OCI-LY3 (cell line): ENCODE results near the gene CTNNA1.
A peak's percentile ranks its signal among the peaks of the same experiment; 100 is the strongest.

Experiments used
- H2AFZ ChIP-seq: fragments of 200-600, 300-600 bp; shearing (Covaris generic); 2 replicates; pipeline ENCODE4 v1.6.0; 2014; ENCODE audit warnings: antibody characterized with exemption, low read depth, low read length
- H3K27ac ChIP-seq: fragments of 200-600, 300-600 bp; sonication (generic); 2 replicates; pipeline ENCODE4 v1.5.1; 2014; ENCODE audit warnings: mild to moderate bottlenecking, low read length, moderate library complexity, mixed read lengths
- H3K27me3 ChIP-seq: fragments of 200-600, 300-600 bp; sonication (generic); 2 replicates; pipeline ENCODE4 v1.6.1; 2014; ENCODE audit warnings: low read depth, low read length, mixed read lengths
- H3K36me3 ChIP-seq: fragments of 200-600, 300-600 bp; sonication (generic); replicated peaks from 2 replicates; pipeline ENCODE3; 2014; ENCODE audit warnings: low read depth, low read length, mixed read lengths
- H3K4me1 ChIP-seq: fragments of 300-600, 200-600 bp; sonication (generic); 2 replicates; pipeline ENCODE4 v1.6.1; 2014; ENCODE audit warnings: low read length, mixed read lengths
- H3K4me2 ChIP-seq: fragments of 200-600, 300-600 bp; sonication (generic); 2 replicates; pipeline ENCODE4 v1.6.1; 2014; ENCODE audit warnings: low read length, mixed read lengths
- H3K4me3 ChIP-seq: fragments of 300-600, 200-600 bp; sonication (generic); 2 replicates; pipeline ENCODE4 v1.5.1; 2014; ENCODE audit warnings: antibody characterized with exemption, mild to moderate bottlenecking, low read length, moderate library complexity
- H3K79me2 ChIP-seq: fragments of 300-600, 200-600 bp; shearing (Covaris generic); 2 replicates; pipeline ENCODE4 v1.6.1; 2014; ENCODE audit warnings: mild to moderate bottlenecking, low read length, mixed read lengths
- H3K9ac ChIP-seq: fragments of 300-600, 200-600 bp; shearing (Covaris generic); 2 replicates; pipeline ENCODE4 v1.6.0; 2014; ENCODE audit warnings: mild to moderate bottlenecking, low read length, moderate library complexity
- H3K9me3 ChIP-seq: fragments of 200-600, 300-600 bp; shearing (Covaris generic); 2 replicates; pipeline ENCODE4 v1.6.1; 2014; ENCODE audit warnings: low read length, mixed read lengths; ENCODE audit not compliant: insufficient read depth
- H4K20me1 ChIP-seq: fragments of 200-600, 300-600 bp; sonication (generic); 2 replicates; pipeline ENCODE4 v1.6.1; 2016; ENCODE audit warnings: low read length, mixed read lengths; ENCODE audit not compliant: insufficient read depth
- CTCF ChIP-seq: fragments of 200-600, 300-600 bp; sonication (generic); IDR thresholded peaks from 2 replicates; pipeline ENCODE4 v1.5.1; 2014; ENCODE audit warnings: antibody characterized with exemption, low read length, low read depth
- EZH2phosphoT487 ChIP-seq: fragments of 200-600 bp; shearing (Covaris generic); IDR thresholded peaks from 2 replicates; pipeline ENCODE4 v1.6.1; 2018; ENCODE audit warnings: antibody characterized with exemption, mixed run types, low read depth

CTNNA1 gene

GRCh38 chr5:138820695-138821094 is 67.5 kb downstream of the CTNNA1 start:
- no peak overlapping the region for H3K4me2 ChIP-seq
- H3K9ac ChIP-seq = no peak overlapping the region
- H3K27me3 ChIP-seq = no peaks in the 10 kb centered on the region
- H4K20me1 ChIP-seq = no peaks in the 10 kb centered on the region
- no peaks in the 10 kb centered on the region for H3K4me1 ChIP-seq
- H2AFZ ChIP-seq = no peak overlapping the region
- H3K79me2 ChIP-seq = no peaks in the 10 kb centered on the region
- H3K4me3 ChIP-seq = no peak overlapping the region
- H3K36me3 ChIP-seq = no peaks in the 10 kb centered on the region
- H3K27ac ChIP-seq = no peak overlapping the region
- TF ChIP-seq EZH2phosphoT487 = no peak
- TF ChIP-seq CTCF = no peak
- no peaks in the 10 kb centered on the region for H3K9me3 ChIP-seq

GRCh38 chr5:138824516-138824915 is 71.3 kb downstream of the CTNNA1 start:
- Histone ChIP-seq H3K9me3 (no peaks in the 10 kb centered on the region), H3K4me3 (no peak overlapping the region), H2AFZ (no peak overlapping the region), H3K27ac (no peak overlapping the region), H3K79me2 (no peaks in the 10 kb centered on the region), H3K36me3 (no peaks in the 10 kb centered on the region), H3K9ac (no peak overlapping the region), H3K27me3 (no peaks in the 10 kb centered on the region), H4K20me1 (no peaks in the 10 kb centered on the region), H3K4me1 (no peaks in the 10 kb centered on the region), H3K4me2 (no peak overlapping the region)
- TF ChIP-seq CTCF = no peak
- TF ChIP-seq EZH2phosphoT487 = no peak

- H3K9ac ChIP-seq = no peak overlapping the region
- no peak overlapping the region for H3K4me3 ChIP-seq
- H2AFZ ChIP-seq = no peak overlapping the region
- no peaks in the 10 kb centered on the region for H3K79me2 ChIP-seq
- no peaks in the 10 kb centered on the region for H3K36me3 ChIP-seq
- H3K27ac ChIP-seq = no peak overlapping the region
- H3K9me3 ChIP-seq = no peaks in the 10 kb centered on the region
- no peak overlapping the region for H3K4me2 ChIP-seq
- H3K27me3 ChIP-seq = no peaks in the 10 kb centered on the region
- H3K4me1 ChIP-seq = no peaks in the 10 kb centered on the region
- peak; percentile 24; the same call in 1 of the 2 replicates for TF ChIP-seq CTCF
- TF ChIP-seq EZH2phosphoT487 = no peak
- H4K20me1 ChIP-seq = no peaks in the 10 kb centered on the region
Observed at GRCh38 chr5:138824924-138825863, 72.0 kb downstream of the CTNNA1 start.

- no peak overlapping the region for H3K4me3 ChIP-seq
- H3K4me1 ChIP-seq = no peaks in the 10 kb centered on the region
- H2AFZ ChIP-seq = no peak overlapping the region
- TF ChIP-seq CTCF (no peak), EZH2phosphoT487 (no peak)
- no peaks in the 10 kb centered on the region for H3K36me3 ChIP-seq
- no peaks in the 10 kb centered on the region for H3K27me3 ChIP-seq
- no peaks in the 10 kb centered on the region for H4K20me1 ChIP-seq
- no peaks in the 10 kb centered on the region for H3K9me3 ChIP-seq
- no peak overlapping the region for H3K27ac ChIP-seq
- H3K9ac ChIP-seq = no peak overlapping the region
- H3K4me2 ChIP-seq = no peak overlapping the region
- no peaks in the 10 kb centered on the region for H3K79me2 ChIP-seq
Observed at GRCh38 chr5:138828556-138828955, 75.3 kb downstream of the CTNNA1 start.
